ENCODE results near the gene FAF2.

FAF2 gene

DNA sequence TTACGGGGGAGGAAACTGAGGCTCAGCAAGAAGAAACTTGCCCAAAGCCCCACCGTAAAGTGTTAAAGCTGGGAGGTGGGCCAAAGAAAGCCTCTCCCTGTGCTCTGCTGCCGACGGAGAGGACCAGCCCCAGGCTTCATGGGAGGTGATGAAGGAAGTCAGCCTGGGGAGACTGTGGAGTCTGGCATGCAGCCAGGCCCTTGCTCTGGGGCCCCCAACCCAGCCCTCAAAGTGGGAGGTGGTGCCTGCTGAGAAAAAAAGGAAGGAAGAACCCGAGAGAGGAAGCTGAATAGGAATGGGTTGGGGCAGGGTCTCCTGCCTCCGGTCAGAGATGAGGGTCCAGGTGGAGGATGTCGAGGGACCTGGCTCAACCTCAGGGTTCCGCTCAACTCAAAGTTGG is 85.2 kb downstream of the FAF2 start:
- no peak for DNase-seq

DNA sequence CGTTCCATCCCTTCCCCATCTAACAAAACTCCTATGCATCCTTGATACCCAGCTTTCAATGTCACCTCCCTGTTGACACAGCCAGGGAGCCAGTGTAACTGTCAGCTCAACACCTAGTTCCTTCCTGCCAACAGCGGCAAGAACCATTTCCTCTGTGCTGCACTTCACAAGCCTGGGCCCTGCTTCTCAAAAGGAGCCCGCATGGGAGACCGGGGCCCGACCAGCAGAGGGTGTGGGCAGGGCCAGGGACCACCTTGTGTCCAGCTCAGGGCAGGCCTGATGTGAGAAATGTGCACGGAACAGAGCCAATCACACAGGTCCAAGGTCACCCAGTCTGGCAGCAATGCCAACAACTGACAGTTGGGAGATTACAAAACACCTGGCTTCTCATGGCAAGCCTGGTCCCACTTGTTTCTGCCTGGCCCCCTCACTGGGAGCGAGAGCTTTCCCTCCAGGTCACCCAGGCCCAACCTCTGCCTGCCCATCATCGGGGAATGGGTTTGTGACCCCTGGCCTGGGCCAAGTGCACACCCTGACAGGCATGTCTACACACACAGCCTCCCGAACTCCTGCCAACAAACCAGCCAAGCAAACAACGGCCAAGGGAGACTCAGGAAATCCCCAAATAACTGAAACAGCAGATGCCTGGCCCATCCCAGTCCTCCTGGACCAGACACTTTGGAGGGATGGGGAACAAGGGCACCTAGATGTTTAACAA is 85.9 kb downstream of the FAF2 start:
- DNase-seq = no peak

GRCh38 chr5:176534640-176535039 is 86.5 kb downstream of the FAF2 start:
- no peak for DNase-seq

DNA sequence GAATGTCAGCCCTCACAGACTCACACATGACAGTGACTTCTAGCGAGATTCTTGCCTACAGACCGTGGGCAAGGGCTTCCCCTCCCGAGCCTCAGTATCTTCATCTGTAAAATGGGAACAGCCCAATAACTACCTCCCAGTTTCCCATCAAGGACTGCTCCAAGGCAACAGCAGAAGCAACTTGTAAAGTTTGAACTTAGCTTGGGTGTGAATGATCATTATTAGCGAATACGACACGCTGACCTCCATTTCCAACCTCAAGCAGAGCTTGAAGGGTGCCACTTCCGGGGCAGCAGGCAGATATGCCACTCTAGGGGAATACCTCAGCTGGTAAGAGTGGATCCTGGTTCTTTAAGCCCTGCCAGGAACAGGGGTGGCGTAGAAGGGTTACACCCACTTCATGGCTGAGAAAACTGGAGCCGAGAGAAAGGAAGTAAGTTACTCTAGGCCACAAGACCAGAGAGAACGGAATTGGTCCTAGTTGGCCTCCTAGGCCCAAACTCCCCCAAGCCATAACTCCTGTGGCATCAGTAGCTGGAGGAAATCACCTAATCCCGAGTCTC is 87.0 kb downstream of the FAF2 start:
- no peak for DNase-seq

GRCh38 chr5:176535664-176536131 is 87.5 kb downstream of the FAF2 start:
- DNase-seq = no peak

DNA sequence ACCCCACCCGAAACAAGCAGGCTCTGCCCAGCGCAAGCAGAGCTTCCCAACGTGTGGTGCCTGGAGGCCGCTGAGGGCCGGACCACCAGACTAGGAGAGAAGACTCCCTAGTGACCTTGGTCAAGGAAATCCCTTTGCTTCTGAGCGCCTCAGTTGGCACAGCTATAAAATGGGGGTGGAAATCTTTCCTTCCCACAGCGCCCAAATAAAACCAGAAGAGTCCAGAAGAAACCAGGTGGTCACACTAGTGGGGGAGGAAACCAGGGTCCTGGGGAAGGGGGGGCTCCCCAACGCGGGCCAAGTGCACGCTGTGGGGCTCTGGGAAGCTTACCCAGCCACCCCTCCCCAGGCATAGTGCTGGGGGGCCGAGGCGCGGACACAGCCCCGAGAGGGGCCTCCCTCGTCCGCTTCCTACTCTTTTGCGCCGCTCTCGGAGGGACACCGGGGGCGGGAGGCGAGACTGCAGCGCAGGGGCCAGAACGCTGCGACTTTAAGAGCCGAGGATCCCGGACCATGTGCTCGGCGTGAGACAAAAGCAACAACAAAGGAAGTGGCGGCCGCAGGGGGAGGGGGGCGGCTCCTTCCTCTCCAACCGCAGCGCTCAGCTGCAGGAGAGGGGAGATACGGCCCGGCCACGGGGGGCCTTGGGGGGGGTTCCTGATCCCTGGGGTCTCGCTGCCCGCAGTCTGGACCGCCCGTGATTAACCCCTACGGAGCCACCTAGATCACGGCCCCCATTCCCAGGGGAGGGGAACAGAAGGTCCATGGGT is 88.1 kb downstream of the FAF2 start:
- peak in 1 of 2 experiments; percentile 13 for DNase-seq

DNA sequence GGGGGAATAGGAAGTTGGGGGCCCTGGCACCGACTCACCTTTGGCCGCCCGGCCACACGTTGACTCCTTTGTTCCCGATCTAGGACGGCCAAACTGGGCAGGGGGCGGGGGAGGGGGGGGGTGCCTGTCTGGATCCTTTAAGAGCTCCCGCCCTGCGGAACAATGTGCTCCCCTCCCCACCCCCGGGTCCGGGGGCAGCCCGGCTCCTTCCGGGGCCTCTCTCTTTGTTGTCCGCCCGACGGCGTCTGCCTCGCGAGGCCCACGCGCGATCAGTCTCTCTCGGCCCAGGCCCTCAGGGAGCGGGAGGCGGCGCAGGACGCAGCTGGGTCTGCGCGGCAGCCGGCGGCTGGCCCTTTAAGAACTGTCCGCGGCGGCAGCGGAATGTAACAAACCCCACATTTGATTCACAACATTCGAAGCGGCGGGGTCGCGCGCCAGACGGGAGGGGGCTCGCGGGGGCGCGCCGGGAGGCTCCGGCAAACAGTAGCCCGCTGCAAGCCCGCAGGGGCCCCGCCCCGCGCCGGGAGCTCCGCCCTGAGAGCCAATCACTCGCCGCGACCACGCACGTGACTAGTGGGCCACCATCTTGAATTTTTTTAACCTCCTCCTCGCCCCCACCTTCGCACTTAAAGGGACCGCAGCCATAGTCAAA is 88.8 kb downstream of the FAF2 start, which contains the start of gene RNF44:
TSS of gene RNF44 (minus strand) at position 501 of the 652 bp plus-strand sequence. CDS start 4,930 bp downstream, outside the sequence.
- DNase-seq = peak; percentile 88 to 97

DNA sequence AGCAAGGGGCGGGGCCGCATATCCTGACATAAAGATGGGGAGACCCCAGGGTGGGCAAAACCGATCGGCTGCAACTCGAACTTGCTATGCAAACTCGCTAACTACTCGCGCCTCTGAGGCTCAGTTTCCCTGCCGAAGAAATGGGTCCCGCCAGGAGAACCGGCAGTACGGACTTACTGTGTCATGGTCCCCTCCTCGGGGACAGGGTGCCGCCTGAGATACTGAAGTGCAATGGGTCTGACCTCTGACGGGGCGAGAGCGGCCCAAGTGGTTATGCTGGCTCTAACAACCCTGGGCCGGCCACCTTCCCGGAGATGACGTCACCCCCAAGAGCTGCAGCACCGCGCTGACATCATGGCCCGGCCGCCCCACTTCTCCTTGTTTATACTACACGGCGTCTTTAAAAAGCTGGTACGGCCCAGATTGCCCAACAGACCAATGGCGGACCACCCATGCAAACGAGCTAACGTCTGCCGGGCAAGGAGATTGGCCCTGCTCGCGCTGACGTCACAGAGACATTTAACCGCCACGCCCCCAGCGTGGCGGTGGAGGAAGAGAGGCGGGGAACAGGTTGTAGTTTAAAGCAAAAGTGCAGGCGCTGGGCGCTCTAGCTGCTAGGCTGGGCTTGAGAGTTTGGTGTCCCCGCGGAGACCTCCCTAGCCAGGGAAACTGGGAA is 89.5 kb downstream of the FAF2 start:
- DNase-seq = peak; percentile 94 to 99

GRCh38 chr5:176538230-176538988 is 90.2 kb downstream of the FAF2 start:
- no peak for DNase-seq

DNA sequence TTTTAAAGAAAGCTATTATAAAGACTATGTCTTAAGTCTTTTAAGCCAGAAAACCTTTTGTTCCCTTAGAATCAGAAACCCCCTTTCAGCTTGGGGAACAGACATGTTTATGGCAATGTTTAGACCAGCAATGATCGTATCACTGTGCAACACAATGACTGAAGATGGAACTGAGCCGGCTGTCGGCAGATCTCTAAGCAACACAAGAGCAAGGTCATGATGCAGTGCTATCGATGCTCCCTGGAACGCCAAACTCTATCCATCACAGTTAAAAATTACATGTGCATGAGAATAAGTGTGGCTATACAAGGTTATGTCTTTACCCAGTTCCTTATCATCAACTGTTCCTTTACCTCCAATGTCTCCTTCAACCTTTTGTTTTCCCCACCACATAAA is 90.8 kb downstream of the FAF2 start:
- no peak for DNase-seq

DNA sequence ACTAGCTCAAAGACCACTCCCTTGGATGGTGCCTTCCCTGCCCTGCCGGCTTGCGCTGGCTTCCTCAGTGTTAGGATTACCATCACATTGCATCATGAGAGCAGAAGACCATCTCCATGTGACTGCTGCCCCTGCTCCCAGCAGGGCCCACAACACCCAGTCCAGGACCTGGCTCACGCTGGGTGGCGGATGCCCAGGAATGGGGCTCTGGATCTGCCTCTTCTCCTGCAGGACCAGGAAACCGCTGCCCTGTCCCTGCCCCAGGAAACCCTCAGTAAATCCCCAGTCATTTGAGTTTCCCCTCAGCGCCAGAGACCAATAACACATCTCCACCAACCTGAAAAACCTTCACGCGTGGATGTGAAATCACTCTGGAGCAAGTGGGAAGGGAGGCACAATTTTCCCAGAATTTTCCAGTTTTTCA is 92.3 kb downstream of the FAF2 start:
- DNase-seq = no peak

DNA sequence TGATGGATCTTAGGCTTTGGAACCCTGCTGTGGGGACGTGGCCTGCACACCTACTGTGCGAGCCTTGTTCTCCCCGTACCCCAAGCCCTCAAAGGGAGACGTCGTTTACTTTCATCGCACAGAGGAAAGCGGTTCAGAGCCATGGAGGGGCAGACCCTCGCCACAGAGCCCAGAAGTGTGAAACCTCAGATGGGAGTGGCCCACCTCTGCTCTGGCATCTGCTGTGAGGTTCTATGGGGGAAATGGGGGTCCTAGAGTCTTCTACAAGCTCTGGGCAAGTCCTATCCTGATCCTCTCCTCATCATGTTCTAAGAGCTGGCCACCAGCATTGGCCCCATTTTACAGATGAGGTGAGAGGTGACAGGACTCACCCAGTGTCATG is 92.8 kb downstream of the FAF2 start:
- no peak for DNase-seq

GRCh38 chr5:176541338-176542134 is 93.4 kb downstream of the FAF2 start:
- DNase-seq = no peak

DNA sequence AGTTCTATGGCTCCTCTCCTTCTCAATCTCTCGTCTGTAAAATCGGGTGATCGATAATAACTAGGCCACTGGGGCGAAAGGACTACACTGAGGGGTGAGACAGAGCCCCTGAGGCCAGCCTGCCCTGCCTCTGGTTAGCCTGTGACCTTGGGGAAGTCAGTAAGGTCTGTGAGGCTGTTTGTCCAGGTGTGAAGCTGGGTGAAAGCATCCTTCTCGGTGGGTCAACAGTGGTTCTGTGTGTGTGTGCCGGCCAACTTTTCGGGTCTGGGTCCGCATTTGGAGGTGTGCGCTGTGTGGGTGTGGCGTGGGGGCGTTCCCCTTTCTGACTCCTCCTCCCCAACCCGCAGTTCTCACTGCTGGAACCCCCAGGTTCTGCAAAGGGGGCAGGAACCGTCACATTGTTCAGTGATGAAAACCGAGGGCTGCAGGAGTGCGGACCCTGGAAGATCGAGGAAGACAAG is 94.0 kb downstream of the FAF2 start:
- no peak for DNase-seq

DNA sequence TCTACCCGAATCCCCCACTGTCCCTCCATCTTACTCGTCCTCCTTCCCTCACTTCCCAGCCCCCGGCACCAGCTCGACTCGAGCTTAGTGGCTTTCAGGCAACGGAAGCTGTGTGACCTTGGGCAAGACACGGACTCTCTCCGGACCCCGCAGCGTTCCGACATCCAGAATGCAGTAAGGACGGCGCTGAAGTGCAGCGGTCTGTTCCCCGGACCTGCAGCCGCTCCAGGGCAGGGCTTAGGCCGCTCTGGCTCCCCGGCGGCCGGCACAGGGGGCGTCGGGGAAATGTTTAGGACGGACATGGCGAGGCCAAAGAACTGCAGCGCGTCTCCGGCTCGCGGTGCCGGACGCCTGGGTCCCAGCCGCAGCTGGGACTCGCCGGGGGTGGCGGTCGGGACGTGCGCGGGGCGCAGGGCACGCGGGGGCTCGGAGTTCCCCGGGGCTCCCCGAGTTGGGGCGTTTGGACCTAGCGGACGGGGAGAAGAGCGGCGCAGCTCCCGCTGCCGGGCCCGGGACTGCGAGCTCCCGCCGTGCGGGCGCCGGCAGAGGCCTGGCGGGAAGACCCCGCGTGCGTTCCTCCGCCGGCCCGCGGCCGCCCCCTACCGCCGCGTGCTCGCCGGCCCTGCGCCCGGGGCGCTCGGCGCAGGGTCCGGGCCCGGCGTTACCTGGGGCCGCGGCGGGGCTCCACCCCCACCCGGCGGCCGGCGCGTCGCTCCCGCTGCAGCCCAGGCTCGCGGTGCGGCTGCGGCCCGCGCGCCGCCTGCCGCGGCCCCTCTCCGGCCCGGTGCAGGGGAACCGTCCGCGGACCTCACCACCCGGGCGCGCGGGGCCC is 94.6 kb downstream of the FAF2 start:
- DNase-seq = no peak

GRCh38 chr5:176543428-176544182 is 95.4 kb downstream of the FAF2 start:
- no peak for DNase-seq

GRCh38 chr5:176545388-176545736 is 97.2 kb downstream of the FAF2 start:
- no peak for DNase-seq

GRCh38 chr5:176545737-176546509 is 97.7 kb downstream of the FAF2 start:
- DNase-seq = no peak
